Fibroblast of pulmonary artery (primary cell): ENCODE data around the gene MATN1.

Experiments used
- DNase-seq: peaks from one replicate; pipeline ENCODE4 v3.0.0-alpha.2; 2010; ENCODE audit warnings: low read depth
- H3K4me3 ChIP-seq: replicated peaks from 2 replicates; pipeline ENCODE4 v1.5.1; 2011; ENCODE audit warnings: low read depth, mild to moderate bottlenecking, control low read depth, low read length, moderate library complexity
- TF ChIP-seq, protein P1 (sequence below): IDR thresholded peaks from 2 replicates; pipeline ENCODE4 v1.5.1; 2011; ENCODE audit warnings: mild to moderate bottlenecking, control low read depth, low read length, inconsistent platforms; ENCODE audit errors: missing control alignments

MATN1 gene

DNA sequence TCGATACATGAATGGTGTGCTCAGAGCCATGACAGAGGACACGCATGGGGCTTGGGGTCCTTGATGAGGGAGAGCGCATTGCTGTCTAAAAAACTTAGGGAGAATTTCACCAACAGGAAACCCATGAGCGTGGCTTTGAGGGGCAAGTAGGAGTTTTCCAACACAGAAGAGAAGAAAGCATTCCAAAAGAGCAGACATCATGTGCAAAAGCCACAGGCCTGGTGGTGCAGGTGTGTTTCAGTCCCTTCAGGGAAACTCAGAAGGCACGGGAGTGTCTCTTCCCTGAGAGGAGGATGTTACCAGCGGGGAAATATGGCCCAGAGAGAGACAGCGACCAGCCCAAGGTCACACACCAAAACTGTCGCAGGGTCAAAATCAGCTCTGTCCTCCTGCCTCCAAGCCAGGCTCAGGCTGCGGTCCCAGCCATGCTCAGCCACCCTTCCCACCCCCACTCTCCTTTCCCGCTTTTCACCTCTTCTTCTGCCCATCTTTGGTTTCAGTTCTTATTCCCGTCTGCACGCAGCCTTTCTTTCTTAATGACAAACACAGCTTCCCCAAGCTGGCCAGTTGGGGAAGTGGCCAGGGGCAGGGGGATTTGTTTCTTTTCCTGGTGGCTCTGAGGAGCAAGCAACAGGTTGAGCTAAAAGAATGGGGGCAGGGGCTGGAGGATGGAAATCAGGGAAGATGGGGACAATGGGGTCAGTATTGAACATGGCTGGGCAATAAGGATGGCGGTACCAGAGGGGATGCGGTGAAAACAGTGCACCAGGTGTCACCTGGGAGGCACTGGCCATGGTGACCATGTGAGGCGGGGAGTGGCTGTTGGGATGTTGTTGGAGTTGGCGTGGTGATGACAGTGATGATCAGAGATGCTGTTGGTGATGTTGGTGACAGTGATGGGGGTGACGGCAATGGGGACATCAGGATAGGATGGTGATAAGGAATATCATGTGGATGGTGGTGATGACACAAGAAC is 23.9 kb upstream of the MATN1 start:
- TF ChIP-seq, protein P1, sequence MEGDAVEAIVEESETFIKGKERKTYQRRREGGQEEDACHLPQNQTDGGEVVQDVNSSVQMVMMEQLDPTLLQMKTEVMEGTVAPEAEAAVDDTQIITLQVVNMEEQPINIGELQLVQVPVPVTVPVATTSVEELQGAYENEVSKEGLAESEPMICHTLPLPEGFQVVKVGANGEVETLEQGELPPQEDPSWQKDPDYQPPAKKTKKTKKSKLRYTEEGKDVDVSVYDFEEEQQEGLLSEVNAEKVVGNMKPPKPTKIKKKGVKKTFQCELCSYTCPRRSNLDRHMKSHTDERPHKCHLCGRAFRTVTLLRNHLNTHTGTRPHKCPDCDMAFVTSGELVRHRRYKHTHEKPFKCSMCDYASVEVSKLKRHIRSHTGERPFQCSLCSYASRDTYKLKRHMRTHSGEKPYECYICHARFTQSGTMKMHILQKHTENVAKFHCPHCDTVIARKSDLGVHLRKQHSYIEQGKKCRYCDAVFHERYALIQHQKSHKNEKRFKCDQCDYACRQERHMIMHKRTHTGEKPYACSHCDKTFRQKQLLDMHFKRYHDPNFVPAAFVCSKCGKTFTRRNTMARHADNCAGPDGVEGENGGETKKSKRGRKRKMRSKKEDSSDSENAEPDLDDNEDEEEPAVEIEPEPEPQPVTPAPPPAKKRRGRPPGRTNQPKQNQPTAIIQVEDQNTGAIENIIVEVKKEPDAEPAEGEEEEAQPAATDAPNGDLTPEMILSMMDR, result no peak

DNA sequence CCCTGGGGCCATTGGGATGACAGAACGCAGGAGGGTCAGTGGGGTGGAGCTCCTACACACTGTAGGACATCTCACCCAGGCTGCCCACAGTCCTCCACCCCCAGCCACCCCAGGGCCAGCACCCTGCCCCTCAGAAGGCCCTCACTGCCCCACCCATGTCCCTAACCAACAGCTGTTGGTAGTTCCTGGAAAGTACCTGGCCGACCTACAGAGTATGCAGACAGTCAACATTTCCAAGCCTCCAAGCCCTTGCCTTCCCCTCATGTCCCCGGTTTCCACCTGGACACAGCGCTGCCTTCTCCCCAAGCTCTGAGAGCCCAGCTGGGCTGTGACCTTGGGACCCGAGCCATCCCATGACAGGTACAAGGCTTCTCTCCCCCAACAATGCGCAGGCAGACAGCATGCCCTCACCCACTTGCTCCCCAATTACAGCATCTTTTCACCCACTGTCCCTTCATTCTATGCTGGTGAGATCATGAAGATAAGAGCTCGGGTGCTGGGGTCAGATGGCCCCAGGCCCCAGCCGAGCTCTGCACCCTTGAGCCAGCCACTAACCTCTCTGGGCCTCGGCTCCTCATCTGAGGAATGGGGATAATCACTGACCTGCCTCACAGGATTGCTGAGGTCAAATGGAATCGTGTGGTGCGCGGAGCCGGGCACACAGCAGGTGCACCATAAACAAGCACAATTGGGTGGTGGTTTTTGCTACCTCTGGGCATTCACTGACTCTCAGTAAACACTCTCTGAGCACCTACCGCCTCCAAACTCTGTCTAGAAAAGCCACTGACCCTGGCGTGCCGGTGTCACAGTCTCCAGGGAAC is 23.0 kb upstream of the MATN1 start:
- DNase-seq, result no peak
- no peak overlapping the region for H3K4me3 ChIP-seq
- TF ChIP-seq, protein P1, result no peak

More for the DNA sequence above, 23.9 kb upstream of the MATN1 start:
- no peak for DNase-seq
- H3K4me3 ChIP-seq, result no peak overlapping the region

DNA sequence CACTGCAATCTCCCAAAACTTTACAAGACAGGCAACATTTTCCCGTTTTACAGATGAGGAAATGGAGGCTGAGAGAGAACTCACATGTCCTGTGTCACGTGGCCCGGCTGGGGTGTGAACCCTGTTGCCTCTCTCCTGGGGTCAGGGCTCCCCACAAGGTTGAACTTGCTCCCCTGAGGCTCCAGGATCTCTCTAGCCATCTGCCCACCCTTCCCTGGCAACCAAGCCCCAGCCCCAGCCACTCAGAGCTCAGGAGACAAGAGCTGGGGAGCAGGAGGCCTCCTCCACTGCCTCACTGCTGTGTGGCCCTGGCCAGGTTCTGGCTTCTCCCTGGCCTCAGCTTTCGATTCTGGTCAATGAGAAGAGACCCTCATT is 22.4 kb upstream of the MATN1 start:
- no peak for DNase-seq
- H3K4me3 ChIP-seq, result no peak overlapping the region
- TF ChIP-seq, protein P1, result no peak

DNA sequence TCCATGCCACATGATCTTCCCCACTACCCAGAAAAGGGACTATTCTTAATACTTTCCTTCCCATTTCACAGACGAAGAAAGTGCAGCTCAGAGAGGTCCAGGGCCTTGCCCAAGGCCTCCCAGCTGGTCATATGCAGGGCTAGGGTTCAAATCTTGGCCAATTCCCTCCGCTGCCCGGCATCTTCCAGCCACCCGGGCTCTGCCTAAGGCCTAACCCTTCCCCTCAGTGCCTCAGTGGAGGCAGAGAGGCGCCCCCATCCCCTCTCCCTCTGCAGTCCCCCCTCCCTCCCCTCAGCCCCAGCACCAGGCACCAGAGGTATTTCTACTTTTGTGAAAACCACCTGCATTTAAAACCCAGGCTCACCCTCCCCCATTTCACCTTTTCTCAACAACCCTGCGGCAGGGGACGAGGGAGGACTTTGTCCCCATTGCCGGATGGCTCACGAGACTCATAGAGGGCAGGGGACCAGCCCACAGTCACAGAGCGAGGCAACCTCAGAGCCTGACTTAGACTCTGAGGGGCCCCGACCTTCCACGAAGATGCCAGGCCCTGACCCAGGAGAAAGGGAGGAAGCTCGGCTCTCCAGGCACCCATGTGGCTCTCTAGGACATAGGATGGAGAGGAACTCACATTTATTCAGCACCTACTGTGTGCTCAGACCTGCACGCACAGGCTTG is 21.9 kb upstream of the MATN1 start:
- TF ChIP-seq, protein P1, result no peak
- no peak overlapping the region for H3K4me3 ChIP-seq
- no peak for DNase-seq

DNA sequence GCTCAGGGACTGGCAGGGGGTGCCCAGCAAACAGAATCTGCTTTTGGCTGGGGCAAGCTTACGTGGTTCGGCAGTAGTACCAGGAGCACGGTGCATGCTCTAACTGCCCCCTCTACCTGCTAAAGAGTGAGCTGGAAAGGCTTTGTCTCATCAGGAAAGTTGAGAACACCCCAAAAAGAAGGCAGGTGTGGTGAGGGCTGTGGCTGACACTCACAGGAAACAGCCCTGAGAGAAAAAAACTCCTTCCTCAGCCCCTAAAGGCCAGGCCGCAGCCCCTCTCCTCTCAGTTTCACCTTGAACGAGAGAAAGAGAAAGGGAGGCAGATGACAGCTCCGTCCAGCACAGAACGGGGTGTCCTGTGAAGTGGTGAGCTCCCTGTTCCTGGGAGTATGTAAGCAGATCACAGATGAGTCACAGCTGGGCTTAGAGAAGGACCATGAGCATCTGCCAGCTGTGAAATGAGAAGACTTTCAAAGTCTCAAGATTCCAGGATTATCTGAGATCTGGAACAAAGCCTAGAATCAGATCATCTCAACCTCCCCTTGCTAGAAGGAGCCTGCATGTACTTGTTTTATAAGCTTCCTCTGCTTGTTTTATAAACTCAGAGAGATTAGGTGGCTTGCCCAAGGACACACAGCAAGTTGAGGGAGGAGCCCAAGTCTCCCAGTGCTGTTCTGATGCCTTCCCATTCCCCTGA is 20.8 kb upstream of the MATN1 start:
- H3K4me3 ChIP-seq, result no peak overlapping the region

More for the DNA sequence above, 20.8 kb upstream of the MATN1 start:
- TF ChIP-seq, protein P1, result no peak
- DNase-seq, result peak; percentile 19
